ENCODE data around the gene USH1C.

DNA sequence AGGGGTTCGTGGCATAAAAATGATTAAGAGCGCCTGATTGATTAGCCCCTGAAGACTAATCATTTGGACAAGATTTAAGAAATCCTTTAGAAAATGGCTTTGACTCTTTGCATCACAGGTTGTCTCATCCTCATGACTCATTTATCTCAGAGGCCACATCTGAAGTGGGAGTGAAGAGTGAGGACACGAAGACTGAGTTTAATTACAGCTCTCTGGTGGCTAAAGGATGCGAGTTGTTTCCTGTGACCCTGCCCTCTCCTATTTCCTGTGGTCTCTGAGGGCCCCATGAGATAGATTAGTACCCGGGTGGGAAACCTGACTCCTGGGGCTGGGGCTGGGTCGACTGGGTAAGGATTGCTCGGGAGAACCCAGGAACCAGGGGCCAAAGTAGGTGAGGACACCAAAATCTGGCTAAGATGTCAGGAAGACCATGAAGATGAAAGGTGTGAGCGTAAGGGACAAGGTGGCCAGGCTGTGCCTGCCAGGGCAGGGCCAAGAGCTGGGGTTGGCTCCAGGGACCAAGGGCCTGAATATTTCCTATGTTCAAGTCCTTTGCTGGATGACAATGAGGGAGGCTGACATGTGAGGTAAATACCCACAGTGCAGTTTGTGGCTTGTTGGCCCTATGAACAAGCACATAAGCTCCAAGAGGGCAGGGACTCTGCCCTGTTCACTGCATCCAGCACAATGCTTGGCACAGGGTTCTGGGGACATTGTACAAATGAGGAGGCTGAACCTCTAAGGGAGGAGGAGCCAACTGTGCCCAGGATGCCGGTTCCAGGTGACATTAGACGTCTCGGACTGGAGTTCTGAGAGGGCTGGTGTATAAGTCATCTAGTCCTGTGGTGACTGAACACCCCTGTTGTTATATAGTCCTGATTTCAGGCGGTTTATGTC, 6.5 kb upstream of the USH1C start:
- TF ChIP-seq, protein P1, sequence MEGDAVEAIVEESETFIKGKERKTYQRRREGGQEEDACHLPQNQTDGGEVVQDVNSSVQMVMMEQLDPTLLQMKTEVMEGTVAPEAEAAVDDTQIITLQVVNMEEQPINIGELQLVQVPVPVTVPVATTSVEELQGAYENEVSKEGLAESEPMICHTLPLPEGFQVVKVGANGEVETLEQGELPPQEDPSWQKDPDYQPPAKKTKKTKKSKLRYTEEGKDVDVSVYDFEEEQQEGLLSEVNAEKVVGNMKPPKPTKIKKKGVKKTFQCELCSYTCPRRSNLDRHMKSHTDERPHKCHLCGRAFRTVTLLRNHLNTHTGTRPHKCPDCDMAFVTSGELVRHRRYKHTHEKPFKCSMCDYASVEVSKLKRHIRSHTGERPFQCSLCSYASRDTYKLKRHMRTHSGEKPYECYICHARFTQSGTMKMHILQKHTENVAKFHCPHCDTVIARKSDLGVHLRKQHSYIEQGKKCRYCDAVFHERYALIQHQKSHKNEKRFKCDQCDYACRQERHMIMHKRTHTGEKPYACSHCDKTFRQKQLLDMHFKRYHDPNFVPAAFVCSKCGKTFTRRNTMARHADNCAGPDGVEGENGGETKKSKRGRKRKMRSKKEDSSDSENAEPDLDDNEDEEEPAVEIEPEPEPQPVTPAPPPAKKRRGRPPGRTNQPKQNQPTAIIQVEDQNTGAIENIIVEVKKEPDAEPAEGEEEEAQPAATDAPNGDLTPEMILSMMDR (IDR thresholded peaks at IDR 0.05) = no peak
- TF ChIP-seq POLR2A (IDR thresholded peaks at IDR 0.05) = no peak

All from body of pancreas (tissue), 4 donors.